ENCODE data around the gene ABHD4.
A peak's percentile ranks its signal among the peaks of the same experiment; 100 is the strongest.
"Not testable (repeated sequence)": the region's sequence is repeated elsewhere in the genome, so short reads cannot be mapped to it uniquely, and the experiment has no call there.

The ABHD4 gene

GRCh38 chr14:22589096-22589839, 8.8 kb upstream of the ABHD4 start, which contains the start of gene DAD1:
Gene DAD1, minus strand, starts transcription at chr14:22589224. Its CDS starts 67 bp downstream, at chr14:22589157.
- peak; percentile 99 to 100 (median 99) for DNase-seq (ENCODE audit: low read depth in 3 of 3)

GRCh38 chr14:22593189-22593588, 4.9 kb upstream of the ABHD4 start:
- DNase-seq (ENCODE audit: low read depth in 3 of 3): no peak

GRCh38 chr14:22593601-22594000, 4.5 kb upstream of the ABHD4 start:
- no peak for DNase-seq (ENCODE audit: low read depth in 3 of 3)

GRCh38 chr14:22594156-22594716, 3.9 kb upstream of the ABHD4 start:
- DNase-seq (ENCODE audit: low read depth in 3 of 3): no peak

GRCh38 chr14:22596354-22596879, 1.7 kb upstream of the ABHD4 start:
- no peak for DNase-seq (ENCODE audit: low read depth in 3 of 3)

GRCh38 chr14:22597265-22597664, 835 bp upstream of the ABHD4 start:
- DNase-seq (ENCODE audit: low read depth in 3 of 3): no peak

GRCh38 chr14:22597771-22598098, 365 bp upstream of the ABHD4 start:
- DNase-seq (ENCODE audit: low read depth in 3 of 3): no peak

GRCh38 chr14:22598896-22599244, 770 bp downstream of the ABHD4 start:
- DNase-seq (ENCODE audit: low read depth in 3 of 3): peak in 2 of 3 donors; percentile 22 to 24

GRCh38 chr14:22599349-22599748, 1.2 kb downstream of the ABHD4 start:
- no peak for DNase-seq (ENCODE audit: low read depth in 3 of 3)

GRCh38 chr14:22600027-22600426, 1.9 kb downstream of the ABHD4 start:
- no peak for DNase-seq (ENCODE audit: low read depth in 3 of 3)

- no peak for DNase-seq (ENCODE audit: low read depth in 3 of 3)
Measured at GRCh38 chr14:22601456-22601855, 3.4 kb downstream of the ABHD4 start.

GRCh38 chr14:22601996-22602395, 3.9 kb downstream of the ABHD4 start:
- no peak for DNase-seq (ENCODE audit: low read depth in 3 of 3)

GRCh38 chr14:22602862-22603261, 4.8 kb downstream of the ABHD4 start:
- DNase-seq (ENCODE audit: low read depth in 3 of 3): no peak

GRCh38 chr14:22606380-22606779, 8.3 kb downstream of the ABHD4 start:
- no peak for DNase-seq (ENCODE audit: low read depth in 3 of 3)

GRCh38 chr14:22607291-22607690, 9.2 kb downstream of the ABHD4 start:
- no peak for DNase-seq (ENCODE audit: low read depth in 3 of 3)

- no peak for DNase-seq (ENCODE audit: low read depth in 3 of 3)
Measured at GRCh38 chr14:22610931-22611330, 12.8 kb downstream of the ABHD4 start.

- DNase-seq (ENCODE audit: low read depth in 3 of 3): no peak
Measured at GRCh38 chr14:22613106-22613695, 15.1 kb downstream of the ABHD4 start.

- no peak for DNase-seq (ENCODE audit: low read depth in 3 of 3)
Measured at GRCh38 chr14:22613736-22614239, 15.7 kb downstream of the ABHD4 start.

- DNase-seq (ENCODE audit: low read depth in 3 of 3): no peak
Measured at GRCh38 chr14:22614240-22614799, 16.2 kb downstream of the ABHD4 start.

GRCh38 chr14:22615765-22616164, 17.7 kb downstream of the ABHD4 start:
- not testable (repeated sequence) for DNase-seq (ENCODE audit: low read depth in 3 of 3)

- no peak for DNase-seq (ENCODE audit: low read depth in 3 of 3)
Measured at GRCh38 chr14:22622255-22622654, 24.2 kb downstream of the ABHD4 start.

- DNase-seq (ENCODE audit: low read depth in 3 of 3): no peak
Measured at GRCh38 chr14:22623047-22623446, 24.9 kb downstream of the ABHD4 start.

GRCh38 chr14:22626590-22626989, 28.5 kb downstream of the ABHD4 start:
- no peak for DNase-seq (ENCODE audit: low read depth in 3 of 3)

Measured in stimulated activated CD4-positive, alpha-beta T cell treated with anti-CD3 and anti-CD28 coated beads, TNF-alpha, amount 100 ng/mL, for 48 hours (primary cell).